Measurements from ENCODE around the gene ONECUT1.

DNA sequence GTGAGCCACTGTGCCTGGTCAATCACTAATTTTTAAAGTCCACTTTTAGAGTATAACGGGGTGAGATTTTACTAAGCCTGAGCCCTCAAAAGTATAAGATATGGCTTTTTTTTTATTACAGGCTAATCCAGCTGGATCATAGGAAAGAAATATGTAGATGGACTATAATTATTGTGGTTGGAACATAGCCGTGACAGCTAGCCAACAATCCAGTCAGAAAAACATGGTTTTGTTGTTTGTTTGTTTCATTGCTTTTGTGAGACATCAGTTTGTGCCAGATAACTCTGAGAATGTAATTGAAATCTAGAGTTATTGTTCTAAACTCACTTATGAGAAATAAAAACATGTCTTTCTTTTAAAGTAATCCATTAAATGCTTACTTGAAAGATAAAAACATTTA lies 73.6 kb downstream of the ONECUT1 start:
- TF ChIP-seq CTCF (IDR thresholded peaks at IDR 0.05), result no peak
- no peak for TF ChIP-seq POLR2A (IDR thresholded peaks at IDR 0.05)
